GM03348 (cell line): ENCODE data around the gene PSD.
A peak's percentile ranks its signal among the peaks of the same experiment; 100 is the strongest.

Experiments
- DNase-seq: peaks from one replicate; pipeline ENCODE4 v3.0.0; 2012; ENCODE audit warnings: low spot score

The PSD gene

GRCh38 chr10:102389894-102390293 is 28.7 kb downstream of the PSD start:
- DNase-seq = no peak

GRCh38 chr10:102384606-102385429 is 33.8 kb downstream of the PSD start:
- DNase-seq = peak; percentile 43

DNA sequence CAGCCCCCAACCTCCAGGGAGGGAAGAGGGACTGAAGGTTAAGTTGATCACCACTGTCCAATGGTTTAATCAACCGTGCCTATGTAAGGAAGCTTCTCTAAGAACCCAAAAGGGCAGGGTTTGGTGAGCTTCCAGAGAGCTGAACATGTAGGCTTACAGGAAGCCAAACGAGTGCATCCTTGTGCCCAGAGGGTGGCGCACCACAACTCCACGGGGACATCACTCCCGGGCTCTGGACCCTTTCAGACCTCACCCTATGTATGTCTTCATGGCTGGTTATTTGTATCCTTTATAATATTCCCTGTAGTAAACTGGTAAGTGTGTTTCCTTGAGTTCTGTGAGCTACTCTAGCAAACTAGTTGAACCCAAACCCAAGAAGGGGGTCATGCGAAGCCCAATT is 34.5 kb downstream of the PSD start:
- DNase-seq = no peak

GRCh38 chr10:102382871-102383270 is 35.7 kb downstream of the PSD start:
- DNase-seq = no peak

- no peak for DNase-seq
Measured at GRCh38 chr10:102381983-102382382, 36.6 kb downstream of the PSD start.

- DNase-seq = no peak
Measured at GRCh38 chr10:102379383-102379782, 39.2 kb downstream of the PSD start.

DNA sequence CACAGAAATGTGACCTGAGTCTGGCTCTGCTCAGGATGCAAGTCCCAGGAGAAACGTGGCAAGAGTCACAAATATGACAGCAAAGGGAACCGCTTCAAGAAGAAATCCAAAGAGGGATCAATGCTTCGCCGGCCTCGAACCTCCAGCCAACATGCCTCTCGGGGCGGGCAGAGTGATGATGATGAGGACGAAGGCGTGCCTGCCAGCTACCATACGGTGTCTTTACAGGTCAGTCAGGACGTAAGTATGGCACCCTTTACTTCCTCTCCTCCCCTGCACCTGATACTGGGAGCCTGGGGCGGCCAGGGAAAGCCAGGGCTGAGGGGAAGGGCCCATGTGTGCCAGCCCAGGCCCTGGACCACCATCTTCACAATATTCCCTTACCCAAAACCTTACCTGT is 41.7 kb downstream of the PSD start:
- DNase-seq = no peak

GRCh38 chr10:102375867-102376266 is 42.7 kb downstream of the PSD start:
- DNase-seq = no peak

DNA sequence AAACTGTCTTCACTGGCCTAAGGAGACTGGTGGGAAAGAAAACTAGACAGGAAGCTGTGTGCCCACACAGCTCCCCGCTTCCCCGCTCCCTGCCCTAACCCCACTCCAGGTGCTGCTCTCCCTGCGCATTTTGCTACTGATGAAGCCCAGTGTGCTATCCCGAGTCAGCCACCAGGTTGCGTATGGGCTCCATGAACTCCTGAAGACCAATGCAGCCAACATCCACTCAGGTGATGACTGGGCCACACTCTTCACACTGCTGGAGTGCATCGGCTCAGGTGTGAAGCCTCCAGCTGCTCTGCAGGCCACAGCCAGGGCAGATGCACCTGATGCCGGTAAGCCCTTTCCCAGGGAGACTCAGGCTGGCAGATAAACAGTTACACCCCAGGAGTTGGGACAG is 43.3 kb downstream of the PSD start:
- no peak for DNase-seq

GRCh38 chr10:102371295-102371694 is 47.3 kb downstream of the PSD start:
- DNase-seq = no peak

DNA sequence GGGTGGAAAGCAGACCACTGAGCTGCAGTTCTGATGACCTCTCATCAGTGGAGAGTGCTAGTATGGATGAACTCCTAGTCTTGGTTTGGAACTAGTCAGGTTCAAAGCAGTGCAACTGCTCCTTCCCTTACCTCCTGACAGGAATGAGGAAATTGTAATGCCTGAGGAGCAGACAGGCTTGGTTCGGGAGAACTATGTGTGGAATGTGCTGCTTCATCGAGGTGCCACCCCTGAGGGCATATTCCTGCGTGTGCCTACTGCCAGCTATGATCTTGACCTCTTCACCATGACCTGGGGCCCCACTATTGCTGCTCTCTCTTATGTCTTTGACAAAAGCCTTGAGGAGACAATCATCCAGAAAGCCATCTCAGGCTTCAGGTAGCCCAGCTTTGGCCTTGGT is 50.5 kb downstream of the PSD start:
- DNase-seq = no peak

- DNase-seq = no peak
Measured at GRCh38 chr10:102367441-102367840, 51.1 kb downstream of the PSD start.

DNA sequence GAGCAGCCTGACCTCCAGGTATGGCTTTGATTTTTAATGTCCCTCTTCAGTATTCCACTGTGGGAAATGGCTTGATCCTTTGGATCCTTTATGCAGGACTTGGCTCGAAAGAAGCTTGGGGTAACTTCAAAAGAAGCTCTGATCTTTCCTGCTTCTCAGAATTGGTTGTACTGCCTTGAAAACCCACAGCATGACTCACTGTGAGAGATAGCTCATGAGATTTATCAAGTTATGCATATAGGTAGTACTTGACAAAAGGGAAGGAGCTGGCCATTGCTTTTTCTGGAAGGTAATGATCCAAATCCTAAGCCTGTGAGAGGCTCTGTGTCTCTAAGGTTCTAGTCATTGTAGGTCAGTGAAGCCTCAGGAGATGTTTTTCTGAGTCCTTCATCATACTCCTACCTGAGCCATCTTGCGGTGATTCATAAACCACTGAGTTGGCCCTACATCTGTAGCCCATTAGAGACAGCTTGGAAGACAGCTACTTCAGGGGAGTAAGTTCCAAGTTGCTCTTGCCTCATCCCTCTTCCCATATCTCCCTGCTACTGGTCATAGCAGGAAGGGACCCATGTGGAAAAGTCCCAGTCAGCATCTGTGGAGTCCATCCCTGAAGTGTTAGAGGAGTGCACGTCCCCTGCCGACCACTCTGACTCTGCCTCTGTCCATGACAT is 59.7 kb downstream of the PSD start:
- no peak for DNase-seq

DNA sequence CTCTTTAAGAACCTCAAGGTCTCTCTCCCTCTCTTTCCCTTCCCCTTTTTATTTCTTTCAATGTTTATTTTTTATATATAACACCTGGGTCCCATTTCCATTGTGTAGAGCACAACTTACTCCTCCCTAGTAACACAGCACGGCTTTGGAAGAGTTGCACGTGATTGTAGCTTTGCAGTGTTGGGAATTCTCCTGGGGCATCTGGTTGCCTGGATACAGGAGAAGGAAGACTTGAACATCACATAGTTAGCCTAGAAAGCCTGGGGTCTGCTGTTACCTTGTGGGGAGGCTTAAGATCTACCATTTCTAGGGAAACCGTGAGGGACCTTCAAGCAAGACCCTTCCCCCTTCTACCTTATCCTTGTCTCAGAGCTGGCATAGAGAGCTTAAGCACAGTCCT is 64.1 kb downstream of the PSD start:
- no peak for DNase-seq
